ENCODE data around the gene GPR148.

GPR148 gene

GRCh38 chr2:130769343-130769907 lies 40.6 kb downstream of the GPR148 start:
- DNase-seq (ENCODE audit: low spot score), result no peak

- DNase-seq (ENCODE audit: low spot score), result no peak
Observed at GRCh38 chr2:130776550-130776949, 47.7 kb downstream of the GPR148 start.

GRCh38 chr2:130778781-130779180 lies 49.9 kb downstream of the GPR148 start:
- no peak for DNase-seq (ENCODE audit: low spot score)

All from AG20443 (cell line).